K562 (cell line): ENCODE results near the gene BCORL1. TPM values are rescaled to one million over a fixed set of nuclear protein-coding genes. Genes with fewer than 3 reads are reported as not detected.

Experiments used
- ATAC-seq: fragments of 200-7000 bp; cut with Tn5 transposase; 3 replicates; pipeline ENCODE4 v1.9.1; 2020; ENCODE audit warnings: moderate library complexity
- BruUV-seq: library from RNA; stranded (reverse); fragments of 400-500 nt; replicated peaks from 2 replicates; lab custom pipeline; 2021; lab: Mats Ljungman, UMichigan
- CTCF ChIA-PET: fragments of 300-600 bp; formaldehyde crosslinking; extraction: SDS; loops from one replicate; lab custom pipeline; 2021; ENCODE audit warnings: low intra/inter-chr PET ratio; lab: Yijun Ruan, JAX
- POLR2A ChIA-PET: fragments of 300-600, 350-650 bp; sonication (Branson Sonifier 250); formaldehyde crosslinking; extraction: SDS; loops from one replicate; lab custom pipeline; 2021; ENCODE audit warnings: antibody characterized with exemption, inconsistent platforms; lab: Yijun Ruan, JAX
- DNase-seq, 4 experiments: peaks; one replicate each; pipeline versions ENCODE4 v3.0.0 to v3.0.0-alpha.2; 2011 to 2018; ENCODE audit warnings: low spot score in 3 of 4, mixed read lengths in 3 of 4; ENCODE audit errors: extremely low read depth in 1 of 4
- FAIRE-seq: peaks from 2 replicates; lab custom pipeline; 2011; peaks lifted over from hg19 to GRCh38; lab: Jason Lieb, UNC
- H2AFZ ChIP-seq: 2 replicates; pipeline ENCODE4 v1.6.0; 2011; ENCODE audit warnings: low read depth, low read length, control low read depth, inconsistent platforms
- H3K27ac ChIP-seq: fragments of 200-600 bp; 3 replicates; pipeline ENCODE4 v1.8.0; 2011; ENCODE audit warnings: low read depth, mild to moderate bottlenecking, control low read depth, inconsistent platforms, low read length, moderate library complexity, mixed read lengths; ENCODE audit errors: extremely low read depth
- H3K27me3 ChIP-seq, 2 experiments: fragments of 300-600 bp in 1 of 2; 2 replicates in 1 of 2; 3 replicates in 1 of 2; pipeline versions ENCODE4 v1.6.0 to v1.8.0; 2011; ENCODE audit warnings: inconsistent platforms in 2 of 2, low read length in 2 of 2, mild to moderate bottlenecking in 1 of 2, mixed read lengths in 1 of 2, moderate library complexity in 1 of 2; ENCODE audit not compliant: control insufficient read depth in 2 of 2, insufficient read depth in 2 of 2
- H3K36me3 ChIP-seq: fragments of 300-600 bp; 3 replicates; pipeline ENCODE4 v1.8.0; 2011; ENCODE audit warnings: mild to moderate bottlenecking, low read length, inconsistent platforms; ENCODE audit not compliant: control insufficient read depth, insufficient read depth
- H3K4me1 ChIP-seq, 2 experiments: fragments of 200-600 bp in 1 of 2; replicated peaks in 1 of 2; 2 replicates in 1 of 2; 3 replicates in 1 of 2; pipeline versions ENCODE4 v1.5.1 to v1.8.0; 2011; ENCODE audit warnings: inconsistent platforms in 2 of 2, low read length in 2 of 2, mild to moderate bottlenecking in 1 of 2, mixed read lengths in 1 of 2, moderate library complexity in 1 of 2; ENCODE audit not compliant: control insufficient read depth in 2 of 2, insufficient read depth in 2 of 2
- H3K4me2 ChIP-seq: 2 replicates; pipeline ENCODE4 v1.6.1; 2011; ENCODE audit warnings: low read length, control low read depth, inconsistent platforms, mixed read lengths; ENCODE audit not compliant: insufficient read depth
- H3K4me3 ChIP-seq: fragments of 200-600 bp; sonication (generic), shearing (Covaris generic); 2 replicates; pipeline ENCODE4 v1.5.1; 2016; ENCODE audit warnings: control low read depth, inconsistent platforms
- H3K79me2 ChIP-seq: fragments of 200-600 bp; 3 replicates; pipeline ENCODE4 v1.8.0; 2011; ENCODE audit warnings: low read length, inconsistent platforms; ENCODE audit not compliant: control insufficient read depth, insufficient read depth
- H3K9ac ChIP-seq, 2 experiments: 2 replicates each; pipeline versions ENCODE4 v1.6.0 to v1.6.1; 2011; ENCODE audit warnings: low read depth in 2 of 2, low read length in 2 of 2, control low read depth in 1 of 2, inconsistent platforms in 1 of 2, mild to moderate bottlenecking in 1 of 2, mixed read lengths in 1 of 2; ENCODE audit not compliant: insufficient read depth in 1 of 2
- H3K9me1 ChIP-seq: one replicate; pipeline ENCODE4 v1.6.0; 2011; ENCODE audit warnings: inconsistent platforms, mild to moderate bottlenecking, low read length, moderate library complexity; ENCODE audit not compliant: control insufficient read depth, insufficient read depth
- H3K9me3 ChIP-seq: replicated peaks from 2 replicates; pipeline ENCODE4 v1.5.1; 2011; ENCODE audit warnings: low read depth, low read length, inconsistent platforms; ENCODE audit not compliant: control insufficient read depth, insufficient read depth
- H4K20me1 ChIP-seq: replicated peaks from 2 replicates; pipeline ENCODE4 v1.6.1; 2011; ENCODE audit warnings: low read length, inconsistent platforms, mixed read lengths; ENCODE audit not compliant: control insufficient read depth, insufficient read depth
- HMG20B ChIP-seq: fragments of 250-450 bp; sonication (Bioruptor Pico); IDR thresholded peaks from 2 replicates; pipeline ENCODE4 v1.5.0; 2021; ENCODE audit warnings: mild to moderate bottlenecking
- JUND ChIP-seq, 2 experiments: IDR thresholded peaks; 2 replicates in 1 of 2; 3 replicates in 1 of 2; pipeline ENCODE4 v1.6.1; 2011; ENCODE audit warnings: borderline replicate concordance in 2 of 2, low read depth in 2 of 2, low read length in 2 of 2, improper control_type of control experiment in 1 of 2, missing biosample characterization in 1 of 2, missing genetic modification characterization in 1 of 2, missing genetic modification reagents in 1 of 2
- MAFG ChIP-seq: fragments of 450-650 bp; conservative IDR thresholded peaks from 2 replicates; pipeline ENCODE4 v1.6.1; 2016; ENCODE audit warnings: missing genetic modification characterization, missing compliant biosample characterization
- ZNF699 ChIP-seq: fragments of 250-450 bp; sonication (Bioruptor Pico); IDR thresholded peaks from 2 replicates; pipeline ENCODE4 v1.8.0; 2021; ENCODE audit warnings: mild to moderate bottlenecking, moderate library complexity; ENCODE audit not compliant: insufficient replicate concordance
- WGBS: fragments of 100-300 bp; shearing (Covaris generic); methylation state at CpG from one replicate; pipeline ENCODE4 v1.1.6; 2016; ENCODE audit warnings: low coverage, mixed read lengths; ENCODE audit not compliant: insufficient coverage; ENCODE audit errors: missing lambda C conversion rate; 5-methylcytosine and 5-hydroxymethylcytosine counted together
- in situ Hi-C: fragments of 300-500 bp; cut with MboI; formaldehyde crosslinking; loops from 4 replicates; pipeline ENCODE4 v1.15.0; 2018; ENCODE audit warnings: inconsistent platforms, mixed read lengths
- intact Hi-C: fragments of 100-400 bp; cut with micrococcal nuclease; formaldehyde crosslinking; loops from 2 replicates; pipeline ENCODE4 v1.14.2; 2022
- polyA plus RNA-seq, 8 experiments: library from polyadenylated mRNA; depleted of rRNA in 4 of 8; stranded (reverse) in 5 of 8; unstranded in 3 of 8; fragments of >200 nt; fragmentation: Nextera tagmentation in 2 of 8; fragmentation: Illumina TruSeq in 1 of 8; extraction: Ambion mirVana in 2 of 8; extraction: Trizol in 1 of 8; gene quantifications; 2 replicates each; pipeline versions ENCODE4 v1.2.1 to v1.2.3, GENCODE V29; 2011 to 2014; ENCODE audit warnings: inconsistent platforms in 1 of 8, missing spikeins in 1 of 8
- total RNA-seq, 7 experiments: library from RNA; depleted of rRNA in 6 of 7; stranded (reverse); fragments of >200 nt in 6 of 7; fragmentation: Illumina TruSeq in 2 of 7; extraction: Trizol in 2 of 7; gene quantifications; 2 replicates each; pipeline versions ENCODE4 v1.2.1 to v1.2.3, GENCODE V29; 2011 to 2021; ENCODE audit warnings: low replicate concordance in 1 of 7
- TF ChIP-seq, protein P1 (sequence below): fragments of 450-650 bp; IDR thresholded peaks from 2 replicates; pipeline ENCODE4 v1.7.0; 2016; ENCODE audit warnings: borderline replicate concordance

Gene BCORL1
- total and polyA plus RNA-seq, 9 of the 15 experiments (the other 6 are each of a cell fraction or from before 2014, with no cell fraction given) = 0.48 to 29.6 (median 2.1) TPM

- WGBS = 87% methylated on average over 10 of the region's 13 CpGs
- CTCF ChIA-PET = no interaction called here
- peaks cover 4 to 8% of the 10 kb centered on the region in 2 experiments; a peak in 4 of 5 replicates for H3K4me1 ChIP-seq
- peaks cover 17% of the 10 kb centered on the region for H3K79me2 ChIP-seq
- in situ Hi-C loops = no loop called here
- no peaks in the 10 kb centered on the region for H3K9me1 ChIP-seq
- TF ChIP-seq MAFG (no peak), JUND (IDR thresholded peaks at IDR 0.05; ENCODE audit: borderline replicate concordance, low read depth, low read length) (no peak), JUND (tag; IDR thresholded peaks at IDR 0.05; ENCODE audit: borderline replicate concordance, low read depth, low read length) (no peak), ZNF699 (CRISPR knock-in tag) (no peak), HMG20B (no peak)
- TF ChIP-seq, protein P1, sequence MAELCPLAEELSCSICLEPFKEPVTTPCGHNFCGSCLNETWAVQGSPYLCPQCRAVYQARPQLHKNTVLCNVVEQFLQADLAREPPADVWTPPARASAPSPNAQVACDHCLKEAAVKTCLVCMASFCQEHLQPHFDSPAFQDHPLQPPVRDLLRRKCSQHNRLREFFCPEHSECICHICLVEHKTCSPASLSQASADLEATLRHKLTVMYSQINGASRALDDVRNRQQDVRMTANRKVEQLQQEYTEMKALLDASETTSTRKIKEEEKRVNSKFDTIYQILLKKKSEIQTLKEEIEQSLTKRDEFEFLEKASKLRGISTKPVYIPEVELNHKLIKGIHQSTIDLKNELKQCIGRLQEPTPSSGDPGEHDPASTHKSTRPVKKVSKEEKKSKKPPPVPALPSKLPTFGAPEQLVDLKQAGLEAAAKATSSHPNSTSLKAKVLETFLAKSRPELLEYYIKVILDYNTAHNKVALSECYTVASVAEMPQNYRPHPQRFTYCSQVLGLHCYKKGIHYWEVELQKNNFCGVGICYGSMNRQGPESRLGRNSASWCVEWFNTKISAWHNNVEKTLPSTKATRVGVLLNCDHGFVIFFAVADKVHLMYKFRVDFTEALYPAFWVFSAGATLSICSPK = no peak
- H3K27ac ChIP-seq = no peak overlapping the region
- H3K4me2 ChIP-seq = no peak overlapping the region
- no peak overlapping the region for H3K4me3 ChIP-seq
- intact Hi-C loops = no loop called here
- no peaks in the 10 kb centered on the region for H3K27me3 ChIP-seq
- POLR2A ChIA-PET = interaction anchor here (0.7 kb wide), 1 partner anchor 14 kb away, joined by 5 read pairs; no protein-coding TSS in a partner anchor
- ATAC-seq (no peak), DNase-seq (no peak), FAIRE-seq (no peak)
- H2AFZ ChIP-seq = no peak overlapping the region
- peaks cover 44% of the 10 kb centered on the region; the same call in 2 of the 3 replicates for H3K36me3 ChIP-seq
- H3K9me3 ChIP-seq = no peaks in the 10 kb centered on the region
- no peak overlapping the region for H3K9ac ChIP-seq
- BruUV-seq = no TSS peak
- no peaks in the 10 kb centered on the region for H4K20me1 ChIP-seq
Observed at GRCh38 chrX:130005089-130005807, 22.8 kb downstream of the BCORL1 start.
